Activated T-helper 9 cell treated with anti-CD3 and anti-CD28 coated beads, Interleukin-2, amount 50 U/mL, for 16 hours (primary cell): ENCODE data around the gene BLOC1S3.

Experiments used
- DNase-seq: peaks from one replicate; pipeline ENCODE4 v3.0.0-alpha.2; 2020; ENCODE audit warnings: low read depth

Gene BLOC1S3

GRCh38 chr19:45182758-45183157, 4.2 kb downstream of the BLOC1S3 start:
- DNase-seq, result no peak

GRCh38 chr19:45184115-45184514, 5.5 kb downstream of the BLOC1S3 start:
- DNase-seq, result no peak

- DNase-seq, result no peak
Measured at GRCh38 chr19:45186509-45187334, 8.1 kb downstream of the BLOC1S3 start.

- DNase-seq, result no peak
Measured at GRCh38 chr19:45187421-45188100, 9.0 kb downstream of the BLOC1S3 start.

GRCh38 chr19:45189971-45190370, 11.4 kb downstream of the BLOC1S3 start:
- DNase-seq, result no peak

- DNase-seq, result no peak
Measured at GRCh38 chr19:45191375-45191774, 12.8 kb downstream of the BLOC1S3 start.

- DNase-seq, result no peak
Measured at GRCh38 chr19:45195764-45196163, 17.2 kb downstream of the BLOC1S3 start.

GRCh38 chr19:45200568-45200967, 22.0 kb downstream of the BLOC1S3 start:
- no peak for DNase-seq

- DNase-seq, result no peak
Measured at GRCh38 chr19:45202637-45203036, 24.1 kb downstream of the BLOC1S3 start.

GRCh38 chr19:45205810-45206209, 27.2 kb downstream of the BLOC1S3 start:
- DNase-seq, result no peak

GRCh38 chr19:45206328-45206727, 27.7 kb downstream of the BLOC1S3 start:
- no peak for DNase-seq

- no peak for DNase-seq
Measured at GRCh38 chr19:45211751-45212381, 33.3 kb downstream of the BLOC1S3 start.

- no peak for DNase-seq
Measured at GRCh38 chr19:45213031-45213430, 34.4 kb downstream of the BLOC1S3 start.

GRCh38 chr19:45215391-45216191, 37.0 kb downstream of the BLOC1S3 start:
- no peak for DNase-seq

- no peak for DNase-seq
Measured at GRCh38 chr19:45216667-45217066, 38.1 kb downstream of the BLOC1S3 start.

- DNase-seq, result no peak
Measured at GRCh38 chr19:45217193-45217956, 38.8 kb downstream of the BLOC1S3 start.

GRCh38 chr19:45217957-45218334, 39.4 kb downstream of the BLOC1S3 start:
- DNase-seq, result no peak

GRCh38 chr19:45218426-45218825, 39.8 kb downstream of the BLOC1S3 start:
- DNase-seq, result no peak

GRCh38 chr19:45218911-45219743, 40.5 kb downstream of the BLOC1S3 start:
- DNase-seq, result no peak

- DNase-seq, result no peak
Measured at GRCh38 chr19:45222724-45223123, 44.1 kb downstream of the BLOC1S3 start.

GRCh38 chr19:45223879-45224278, 45.3 kb downstream of the BLOC1S3 start:
- no peak for DNase-seq
